Measurements from ENCODE around the gene RTN3.
"Not testable (repeated sequence)": the region's sequence is repeated elsewhere in the genome, so short reads cannot be mapped to it uniquely, and the experiment has no call there.

Gene RTN3

DNA sequence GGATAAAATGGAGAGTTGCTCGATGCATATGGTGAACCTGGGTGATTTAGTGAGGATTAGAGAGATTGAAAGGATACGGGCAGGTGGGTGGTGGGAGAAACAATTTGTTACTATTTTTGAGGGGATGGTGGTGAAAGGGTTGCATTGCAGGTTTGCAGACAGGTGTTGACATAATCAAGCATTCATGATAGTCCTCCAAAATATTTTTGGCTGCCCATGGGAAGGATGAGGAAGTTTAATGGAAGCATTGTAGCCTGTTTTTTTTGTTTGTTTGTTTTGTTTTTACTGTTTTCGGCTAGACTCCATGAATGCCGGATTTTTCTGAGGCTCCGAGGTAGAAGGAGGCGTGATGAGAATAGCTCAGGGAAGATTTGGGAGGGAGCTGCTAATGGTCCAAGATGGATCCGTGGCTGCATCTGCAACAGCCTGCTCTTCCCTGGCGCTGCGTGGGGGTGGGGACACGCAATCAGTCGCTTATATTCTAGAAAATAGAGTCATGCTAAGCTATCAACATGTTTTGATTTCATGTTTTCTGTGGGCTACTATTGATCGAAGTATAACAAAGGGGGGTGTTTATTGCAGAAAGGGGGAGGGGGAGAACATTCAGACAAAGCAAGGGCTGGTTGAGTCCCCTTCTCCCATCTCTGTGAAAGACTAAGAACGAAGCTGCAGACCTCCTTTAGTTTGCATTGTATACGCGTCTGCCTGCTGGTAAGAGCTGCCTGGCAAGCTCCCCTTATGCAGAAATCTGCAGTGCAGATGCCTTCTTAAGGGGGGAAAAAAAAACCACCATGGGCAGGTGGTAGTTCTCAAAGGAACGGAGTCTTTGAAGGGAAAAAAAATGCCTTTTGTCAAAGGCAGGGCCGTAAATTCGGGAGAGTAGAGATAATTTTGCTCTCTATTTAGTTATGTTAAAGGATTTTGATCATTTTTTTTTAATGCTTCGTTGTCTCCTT, 1.0 kb downstream of the RTN3 start:
- DNase-seq = peak; percentile 32 to 36

DNA sequence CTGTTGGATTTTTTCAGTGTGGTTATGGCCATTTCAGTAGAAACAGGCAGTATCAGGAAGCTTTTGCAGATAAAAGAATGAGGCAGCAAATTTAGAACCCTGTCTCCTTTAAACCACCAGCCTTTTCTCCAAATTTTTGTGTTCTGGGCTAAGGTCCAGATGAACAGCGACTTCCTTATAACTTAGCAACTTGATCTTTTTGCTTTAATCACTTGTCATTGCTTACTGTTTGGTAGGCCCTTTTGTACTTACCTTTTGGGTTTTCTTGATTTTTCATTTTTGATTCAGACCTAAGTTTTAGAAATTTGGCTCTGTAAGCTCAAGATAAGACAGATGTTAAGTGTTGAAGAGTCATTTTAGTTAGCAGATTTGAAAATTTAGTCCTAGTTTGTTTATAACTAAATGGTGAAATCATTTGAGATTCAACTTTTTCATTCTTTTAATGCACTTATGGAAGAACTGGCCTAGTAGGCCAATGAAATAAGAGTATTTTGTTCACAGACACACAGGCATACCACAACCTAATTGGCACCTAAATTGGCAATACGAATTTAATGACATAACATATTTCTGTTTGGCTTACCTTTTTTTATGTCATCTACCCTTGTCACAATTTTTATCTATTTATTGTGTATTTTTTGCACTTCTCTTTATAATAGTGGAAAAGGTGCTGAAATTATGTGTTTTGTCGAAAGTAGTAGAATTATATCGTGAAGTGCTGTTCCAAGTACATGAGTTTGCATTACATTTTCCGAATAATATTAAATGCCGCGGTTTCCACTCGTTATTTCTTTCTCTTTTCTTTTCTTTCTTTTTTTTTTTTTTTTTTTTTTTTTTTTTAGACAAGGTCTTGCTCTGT, 2.1 kb downstream of the RTN3 start:
- no peak for DNase-seq

- not testable (repeated sequence) for DNase-seq
Observed at GRCh38 chr11:63685158-63685721, 3.9 kb downstream of the RTN3 start.

DNA sequence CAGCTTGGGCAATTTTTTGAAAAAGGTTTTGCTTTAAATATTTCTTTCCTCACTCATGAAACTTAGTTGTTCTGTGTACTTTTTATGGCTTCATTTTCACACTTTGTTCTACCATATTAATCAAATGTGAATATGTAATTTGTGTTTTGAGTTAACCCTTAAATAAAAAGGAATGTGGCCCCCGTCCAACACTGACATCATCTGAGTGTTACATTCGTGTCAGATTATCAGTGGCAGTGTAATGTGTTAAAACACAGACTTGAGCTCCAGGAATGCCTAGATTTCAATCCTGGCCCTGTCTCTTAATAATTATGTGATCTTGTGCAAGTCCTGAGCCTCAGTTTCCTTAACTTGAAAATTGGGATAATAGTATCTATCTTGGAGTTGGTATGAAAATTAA, 5.6 kb downstream of the RTN3 start:
- DNase-seq = no peak

- DNase-seq = peak in 1 of 2 donors; percentile 14
Observed at GRCh38 chr11:63687845-63688244, 6.5 kb downstream of the RTN3 start.

DNA sequence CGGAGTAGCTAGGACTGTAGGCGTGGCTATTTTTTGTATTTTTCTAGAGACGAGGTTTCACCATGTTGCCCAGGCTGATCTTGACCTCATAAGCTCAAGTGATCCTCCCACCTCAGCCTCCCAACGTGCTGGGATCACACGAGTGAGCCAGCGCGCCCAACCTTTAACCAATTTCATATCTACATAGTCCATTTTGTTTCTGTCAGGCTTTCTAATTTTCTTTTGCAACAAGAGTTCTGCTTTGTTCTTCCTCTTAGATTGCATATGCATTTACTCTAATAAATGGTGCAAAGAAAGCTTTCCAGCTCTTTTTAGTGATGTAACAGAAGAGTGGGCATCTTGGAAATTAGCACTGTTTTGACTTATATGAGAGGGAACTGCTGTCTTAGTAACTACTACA, 13.3 kb downstream of the RTN3 start:
- DNase-seq = no peak

DNA sequence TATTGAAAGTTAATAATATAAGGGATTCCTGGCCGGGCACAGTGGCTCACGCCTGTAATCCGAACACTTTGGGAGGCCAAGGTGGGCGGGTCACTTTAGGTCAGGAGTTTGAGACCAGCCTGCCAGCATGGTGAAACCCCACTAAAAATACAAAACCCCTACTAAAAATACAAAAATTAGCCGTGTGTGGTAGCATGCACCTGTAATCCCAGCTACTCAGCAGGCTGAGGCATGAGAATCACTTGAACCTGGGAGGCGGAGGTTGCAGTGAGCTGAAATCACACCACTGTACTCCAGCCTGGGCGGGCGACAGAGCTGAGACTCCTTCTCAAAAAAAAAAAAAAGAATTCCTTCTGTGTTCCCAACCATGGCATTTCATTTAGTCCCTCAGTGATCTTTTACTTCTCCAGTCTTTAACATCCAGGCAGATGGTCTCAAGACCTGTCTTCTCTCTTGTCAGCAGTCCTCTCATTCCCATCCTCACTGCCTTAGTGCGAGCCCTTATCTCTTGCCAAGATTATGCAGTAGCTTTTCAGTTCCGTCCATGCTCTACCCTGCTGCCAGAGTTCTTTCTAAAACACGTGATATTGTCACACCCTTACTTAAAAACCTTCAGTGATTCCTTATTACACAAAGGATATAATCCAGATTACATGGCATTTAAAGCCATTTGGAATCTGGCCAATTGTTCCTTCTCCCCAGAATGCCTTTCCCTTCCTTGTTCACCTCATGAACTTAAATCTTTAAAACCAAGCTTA, 17.9 kb downstream of the RTN3 start:
- DNase-seq = no peak

DNA sequence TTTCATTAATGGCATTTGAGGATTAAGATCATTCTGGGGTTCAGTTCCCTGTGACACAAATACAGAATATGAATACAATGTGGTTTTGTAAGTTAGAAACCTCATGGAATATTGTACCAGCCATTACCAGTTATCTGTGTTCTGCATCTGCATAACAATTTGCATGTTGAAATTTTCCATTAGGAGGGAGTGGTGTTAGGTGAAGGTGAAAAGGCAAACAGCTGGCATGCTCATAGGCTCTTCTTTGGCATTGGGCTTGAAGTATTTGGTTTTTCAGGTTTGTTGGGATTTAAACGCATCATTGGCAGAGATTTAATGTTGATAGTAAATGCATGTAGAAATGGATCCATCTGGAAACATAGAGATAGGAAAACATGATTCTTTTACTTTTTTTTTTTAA, 18.6 kb downstream of the RTN3 start:
- DNase-seq = no peak

- no peak for DNase-seq
Observed at GRCh38 chr11:63705526-63705925, 24.2 kb downstream of the RTN3 start.

- DNase-seq = no peak
Observed at GRCh38 chr11:63708764-63709163, 27.5 kb downstream of the RTN3 start.

GRCh38 chr11:63709336-63709884, 28.1 kb downstream of the RTN3 start:
- DNase-seq = no peak

DNA sequence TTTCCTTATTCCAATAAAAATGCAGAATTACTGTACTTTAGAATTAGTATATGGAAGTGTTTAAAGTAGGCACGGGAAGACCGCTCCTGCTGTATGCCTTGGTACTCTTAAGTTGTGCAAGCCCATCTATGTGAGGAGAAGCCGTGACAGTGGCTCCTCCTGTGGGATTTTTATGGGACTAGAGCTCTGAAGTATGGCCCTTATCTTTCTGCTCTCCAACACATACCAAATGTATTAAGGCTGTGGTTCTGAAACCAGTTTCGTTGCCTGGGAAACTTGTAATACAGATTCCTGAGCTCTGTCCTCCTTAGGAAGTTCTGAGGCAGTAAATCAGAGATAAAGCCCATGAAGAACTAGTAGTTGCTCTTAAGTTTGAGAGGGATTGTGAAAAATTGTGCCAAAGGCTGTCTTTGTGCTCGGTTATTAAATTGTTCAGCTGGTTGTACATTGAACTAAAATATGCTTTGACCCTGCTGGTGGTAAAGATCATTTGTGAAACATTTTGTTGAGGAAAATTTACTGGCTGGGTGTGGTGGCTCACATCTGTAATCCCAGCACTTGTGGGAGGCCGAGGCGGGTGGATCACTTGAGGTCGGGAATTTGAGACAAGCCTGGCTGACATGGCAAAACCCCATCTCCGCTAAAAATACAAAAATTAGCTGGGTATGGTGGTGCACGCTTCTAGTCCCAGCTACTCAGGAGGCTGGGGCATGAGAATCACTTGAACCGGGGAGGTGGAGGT, 29.3 kb downstream of the RTN3 start:
- no peak for DNase-seq

- DNase-seq = no peak
Observed at GRCh38 chr11:63711838-63712237, 30.5 kb downstream of the RTN3 start.

DNA sequence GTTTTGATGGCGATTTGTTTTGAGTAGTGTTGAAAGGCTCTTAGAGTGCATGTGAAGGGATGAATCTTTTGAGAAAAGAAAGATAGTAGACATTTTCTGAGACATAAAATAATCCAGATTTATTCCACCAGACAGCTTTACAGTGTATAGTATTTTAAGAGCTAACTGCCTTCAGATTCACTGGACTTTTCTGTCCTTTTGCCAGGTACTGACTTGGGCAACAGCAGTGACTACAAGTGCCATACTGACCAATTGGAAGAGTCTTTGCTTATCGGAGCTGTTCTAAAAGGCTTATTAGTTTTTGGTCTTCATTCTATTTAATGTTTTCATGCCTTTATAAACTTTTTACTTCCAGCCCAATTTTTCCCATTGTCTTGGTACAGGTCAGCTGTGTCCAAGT, 32.5 kb downstream of the RTN3 start:
- DNase-seq = no peak

GRCh38 chr11:63716046-63716445, 34.7 kb downstream of the RTN3 start:
- no peak for DNase-seq

GRCh38 chr11:63719001-63719400, 37.7 kb downstream of the RTN3 start:
- DNase-seq = no peak

GRCh38 chr11:63719987-63720386, 38.7 kb downstream of the RTN3 start:
- no peak for DNase-seq

- no peak for DNase-seq
Observed at GRCh38 chr11:63720611-63721010, 39.3 kb downstream of the RTN3 start.

DNA sequence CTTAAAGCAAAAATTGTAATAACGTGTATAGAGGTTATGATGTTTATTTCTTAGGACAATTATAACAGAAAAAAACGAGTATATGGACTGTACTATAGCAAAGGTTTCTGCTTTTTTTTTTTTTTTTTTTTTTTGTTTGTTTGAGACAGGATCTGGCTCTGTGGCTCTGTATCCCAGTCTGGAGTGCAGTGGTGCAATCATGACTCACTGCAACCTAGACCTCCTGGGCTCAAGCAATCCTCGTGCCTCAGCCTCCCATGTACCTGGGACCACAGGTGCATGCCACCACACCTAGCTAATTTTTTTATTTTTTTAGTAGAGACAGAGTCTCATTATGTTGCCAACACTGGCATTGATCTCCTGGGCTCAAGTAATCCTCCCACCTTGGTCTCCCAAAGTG, 48.0 kb downstream of the RTN3 start:
- no peak for DNase-seq

GRCh38 chr11:63736864-63737263, 55.6 kb downstream of the RTN3 start:
- no peak for DNase-seq

DNA sequence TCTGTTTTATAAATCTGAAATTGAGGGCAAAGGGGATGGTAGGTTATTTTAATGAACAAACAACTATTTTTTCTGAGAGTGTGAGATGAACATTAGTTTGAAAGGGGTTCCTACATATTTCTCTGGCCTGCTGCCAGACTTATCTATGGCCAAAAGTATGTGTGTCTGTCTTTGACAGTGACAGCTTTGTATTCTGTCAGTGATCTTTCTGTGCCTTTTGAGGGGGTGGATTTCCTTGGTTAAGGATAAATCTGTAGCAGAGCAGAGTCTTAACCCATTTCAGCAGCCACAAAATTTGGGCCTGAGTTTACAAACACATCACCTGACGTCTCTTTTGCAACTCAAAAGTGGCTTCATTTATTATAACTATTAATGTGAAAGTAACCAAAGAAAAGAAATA, 56.4 kb downstream of the RTN3 start:
- DNase-seq = no peak

All from stimulated activated CD4-positive, alpha-beta T cell treated with anti-CD3 and anti-CD28 coated beads, Interleukin-2, amount 100 ng/mL, for 24 hours (primary cell).